Ovary (tissue), 3 donors: ENCODE data around the gene SUPT20HL1.

Experiments
- CTCF ChIP-seq, 3 donors: fragments of 450-650 bp in 2 of 3; fragments of 200-600 bp in 1 of 3; IDR thresholded peaks; one replicate each; pipeline versions ENCODE4 v1.5.1 to v1.8.0; 2016 to 2022; ENCODE audit warnings: antibody characterized with exemption in 3 of 3, mild to moderate bottlenecking in 1 of 3
- EP300 ChIP-seq: sonication (generic); formaldehyde crosslinking; IDR thresholded peaks from one replicate; pipeline ENCODE4 v1.6.1; 2017; ENCODE audit warnings: antibody characterized with exemption
- donor health status: DM: no; HTN: no; CAD: no.

- TF ChIP-seq CTCF (IDR thresholded peaks at IDR 0.05) = no peak
- TF ChIP-seq EP300 = no peak
These were observed 38.6 kb upstream of the SUPT20HL1 start for GRCh38 chrX:24321741-24322395.
